ENCODE results near the gene ST8SIA1.

GRCh38 chr12:22229652-22230279, 104.7 kb downstream of the ST8SIA1 start:
- no peak for TF ChIP-seq CTCF (IDR thresholded peaks at IDR 0.05)
- TF ChIP-seq POLR2A (IDR thresholded peaks at IDR 0.05): no peak

Data from right lobe of liver (tissue), 4 donors.